NCI-H345 (cell line): ENCODE results near the gene NEK9.
A peak's percentile ranks its signal among the peaks of the same experiment; 100 is the strongest.
"Not testable (repeated sequence)": the region's sequence is repeated elsewhere in the genome, so short reads cannot be mapped to it uniquely, and the experiment has no call there.

ENCODE experiments used
- DNase-seq: peaks from one replicate; lab custom pipeline; 2025; lab: John Stamatoyannopoulos, UW

The NEK9 gene

GRCh38 chr14:75144944-75145343, 18.1 kb upstream of the NEK9 start:
- no peak for DNase-seq

GRCh38 chr14:75143761-75144527, 17.1 kb upstream of the NEK9 start:
- no peak for DNase-seq

GRCh38 chr14:75142494-75142893, 15.6 kb upstream of the NEK9 start:
- DNase-seq: no peak

- DNase-seq: peak; percentile 3
Measured at GRCh38 chr14:75141967-75142366, 15.1 kb upstream of the NEK9 start.

GRCh38 chr14:75141062-75141461, 14.2 kb upstream of the NEK9 start:
- no peak for DNase-seq

- no peak for DNase-seq
Measured at GRCh38 chr14:75140620-75141019, 13.8 kb upstream of the NEK9 start.

GRCh38 chr14:75139185-75139584, 12.3 kb upstream of the NEK9 start:
- DNase-seq: no peak

GRCh38 chr14:75138492-75138891, 11.6 kb upstream of the NEK9 start:
- DNase-seq: no peak

GRCh38 chr14:75134644-75135043, 7.8 kb upstream of the NEK9 start:
- DNase-seq: peak; percentile 5

- no peak for DNase-seq
Measured at GRCh38 chr14:75133597-75133996, 6.7 kb upstream of the NEK9 start.

- peak; percentile 78 for DNase-seq
Measured at GRCh38 chr14:75132382-75133086, 5.7 kb upstream of the NEK9 start.

- DNase-seq: no peak
Measured at GRCh38 chr14:75128596-75128990, 1.7 kb upstream of the NEK9 start.

GRCh38 chr14:75127903-75128595, 1.2 kb upstream of the NEK9 start:
- no peak for DNase-seq

- DNase-seq: not testable (repeated sequence)
Measured at GRCh38 chr14:75127474-75127820, 599 bp upstream of the NEK9 start.

- no peak for DNase-seq
Measured at GRCh38 chr14:75126121-75126544, 715 bp downstream of the NEK9 start.

- DNase-seq: no peak
Measured at GRCh38 chr14:75125617-75126016, 1.2 kb downstream of the NEK9 start.

- no peak for DNase-seq
Measured at GRCh38 chr14:75123991-75124390, 2.9 kb downstream of the NEK9 start.

- no peak for DNase-seq
Measured at GRCh38 chr14:75121552-75121951, 5.3 kb downstream of the NEK9 start.

GRCh38 chr14:75120541-75121291, 6.1 kb downstream of the NEK9 start:
- no peak for DNase-seq

- no peak for DNase-seq
Measured at GRCh38 chr14:75119056-75119455, 7.8 kb downstream of the NEK9 start.

GRCh38 chr14:75113932-75114539, 12.8 kb downstream of the NEK9 start:
- DNase-seq: no peak

- no peak for DNase-seq
Measured at GRCh38 chr14:75109877-75110276, 17.0 kb downstream of the NEK9 start.
